Left ventricle myocardium inferior (tissue), 1 donor: ENCODE data around the gene LYVE1. TPM values are rescaled to one million over a fixed set of nuclear protein-coding genes. Genes with fewer than 3 reads are reported as not detected.

Experiments used
- DNase-seq: peaks from one replicate; pipeline ENCODE4 v3.0.0-alpha.2; 2020
- H3K27ac ChIP-seq: fragments of 200-600 bp; replicated peaks from 2 replicates; pipeline ENCODE4 v1.8.0; 2021
- H3K27me3 ChIP-seq: fragments of 200-600 bp; 2 replicates; pipeline ENCODE4 v1.8.0; 2021; ENCODE audit warnings: low read depth
- H3K36me3 ChIP-seq: fragments of 200-600 bp; 2 replicates; pipeline ENCODE4 v1.8.0; 2021
- H3K4me1 ChIP-seq: fragments of 200-600 bp; 2 replicates; pipeline ENCODE4 v1.8.0; 2021
- H3K4me3 ChIP-seq: fragments of 200-600 bp; 2 replicates; pipeline ENCODE4 v1.8.0; 2021; ENCODE audit warnings: mild to moderate bottlenecking, moderate library complexity
- H3K9me3 ChIP-seq: fragments of 200-600 bp; replicated peaks from 2 replicates; pipeline ENCODE4 v1.8.0; 2021
- CTCF ChIP-seq: fragments of 200-600 bp; IDR thresholded peaks from 2 replicates; pipeline ENCODE4 v1.8.0; 2021; ENCODE audit warnings: antibody characterized with exemption, mild to moderate bottlenecking, borderline replicate concordance
- intact Hi-C: fragments of 100-400 bp; cut with micrococcal nuclease; formaldehyde crosslinking; loops from one replicate; pipeline ENCODE4 v1.11.0; 2022
- total RNA-seq: library from RNA; stranded (reverse); fragmentation: NEBNext Ultra II Directional; extraction: Animal tissue kit (Norgen Biotek cat#: 25700); gene quantifications from one replicate; pipeline ENCODE4 v1.2.1, GENCODE V29; 2021
- donor health status: DM: no; HTN: yes; CAD: no; lungs with severe emphysema.

Gene LYVE1
- total RNA-seq, 1 donor from 2014 or later, result 41.1 TPM

- Histone ChIP-seq H3K4me3 (peak overlapping the region; percentile 36), H3K9me3 (no peaks in the 10 kb centered on the region), H3K36me3 (no peaks in the 10 kb centered on the region), H3K27me3 (no peaks in the 10 kb centered on the region), H3K27ac (peak overlapping the region; percentile 48), H3K4me1 (peaks cover 11% of the 10 kb centered on the region)
- intact Hi-C loops, result no loop called here
- no peak for DNase-seq
- no peak for TF ChIP-seq CTCF
Observed at GRCh38 chr11:10566257-10566957, 2.1 kb downstream of the LYVE1 start.

- no peak for DNase-seq
- Histone ChIP-seq H3K9me3 (no peaks in the 10 kb centered on the region), H3K27ac (no peak overlapping the region), H3K36me3 (no peaks in the 10 kb centered on the region), H3K4me1 (peaks cover 11% of the 10 kb centered on the region), H3K27me3 (no peaks in the 10 kb centered on the region), H3K4me3 (peak overlapping the region; percentile 36)
- intact Hi-C loops, result no loop called here
- no peak for TF ChIP-seq CTCF
Observed at GRCh38 chr11:10565493-10565892, 3.0 kb downstream of the LYVE1 start.

GRCh38 chr11:10564696-10565318 lies 3.7 kb downstream of the LYVE1 start:
- TF ChIP-seq CTCF, result peak; percentile 51
- intact Hi-C loops, result no loop called here
- DNase-seq, result no peak

GRCh38 chr11:10564030-10564429 lies 4.4 kb downstream of the LYVE1 start:
- Histone ChIP-seq H3K4me1 (peaks cover 9% of the 10 kb centered on the region), H3K36me3 (no peaks in the 10 kb centered on the region), H3K4me3 (no peak overlapping the region), H3K27ac (no peak overlapping the region), H3K9me3 (no peaks in the 10 kb centered on the region), H3K27me3 (no peaks in the 10 kb centered on the region)
- intact Hi-C loops, result no loop called here
- no peak for TF ChIP-seq CTCF
- DNase-seq, result no peak

More at GRCh38 chr11:10564696-10565318, 3.7 kb downstream of the LYVE1 start:
- Histone ChIP-seq H3K4me1 (peaks cover 11% of the 10 kb centered on the region), H3K4me3 (peak overlapping the region; percentile 36), H3K9me3 (no peaks in the 10 kb centered on the region), H3K27ac (no peak overlapping the region), H3K27me3 (no peaks in the 10 kb centered on the region), H3K36me3 (no peaks in the 10 kb centered on the region)

GRCh38 chr11:10561947-10562346 lies 6.5 kb downstream of the LYVE1 start:
- no peak for TF ChIP-seq CTCF
- Histone ChIP-seq H3K27ac (no peak overlapping the region), H3K4me3 (no peak overlapping the region), H3K36me3 (no peaks in the 10 kb centered on the region), H3K27me3 (no peaks in the 10 kb centered on the region), H3K4me1 (no peaks in the 10 kb centered on the region), H3K9me3 (no peaks in the 10 kb centered on the region)
- intact Hi-C loops, result no loop called here
- no peak for DNase-seq
